HepG2 (cell line): Measurements from ENCODE around the gene SYNM.

ENCODE experiments used
- HDAC1 ChIP-seq: sonication (generic); formaldehyde crosslinking; IDR thresholded peaks from 2 replicates; pipeline ENCODE4 v1.5.1; 2020; ENCODE audit warnings: mild to moderate bottlenecking, missing genetic modification reagents
- SP1 ChIP-seq, 2 experiments: fragments of 450-650 bp in 1 of 2; sonication (generic) in 1 of 2; formaldehyde crosslinking in 1 of 2; IDR thresholded peaks; 2 replicates each; pipeline versions ENCODE4 v1.4.0 to v1.6.1; 2016 to 2020; ENCODE audit warnings: missing genetic modification reagents in 1 of 2
- ZBTB21 ChIP-seq: sonication (generic); formaldehyde crosslinking; IDR thresholded peaks from 2 replicates; pipeline ENCODE4 v1.4.0; 2020; ENCODE audit warnings: missing genetic modification reagents
- ZNF589 ChIP-seq: sonication (generic); formaldehyde crosslinking; conservative IDR thresholded peaks from 2 replicates; pipeline ENCODE4 v1.8.0; 2022; ENCODE audit warnings: mild to moderate bottlenecking, moderate library complexity, missing genetic modification reagents

GRCh38 chr15:99102332-99103235 lies 2.3 kb upstream of the SYNM start:
- TF ChIP-seq ZNF589 (no peak), ZBTB21 (no peak), HDAC1 (CRISPR knock-in tag) (no peak), SP1 (IDR thresholded peaks at IDR 0.05) (no peak), SP1 (CRISPR knock-in tag; IDR thresholded peaks at IDR 0.05) (no peak)
